Fibroblast of skin of right quadriceps (primary cell): ENCODE measurements around the gene TSSK6.

ENCODE experiments used
- DNase-seq: peaks from one replicate; pipeline ENCODE4 v3.0.0-alpha.2; 2013

Gene TSSK6

DNA sequence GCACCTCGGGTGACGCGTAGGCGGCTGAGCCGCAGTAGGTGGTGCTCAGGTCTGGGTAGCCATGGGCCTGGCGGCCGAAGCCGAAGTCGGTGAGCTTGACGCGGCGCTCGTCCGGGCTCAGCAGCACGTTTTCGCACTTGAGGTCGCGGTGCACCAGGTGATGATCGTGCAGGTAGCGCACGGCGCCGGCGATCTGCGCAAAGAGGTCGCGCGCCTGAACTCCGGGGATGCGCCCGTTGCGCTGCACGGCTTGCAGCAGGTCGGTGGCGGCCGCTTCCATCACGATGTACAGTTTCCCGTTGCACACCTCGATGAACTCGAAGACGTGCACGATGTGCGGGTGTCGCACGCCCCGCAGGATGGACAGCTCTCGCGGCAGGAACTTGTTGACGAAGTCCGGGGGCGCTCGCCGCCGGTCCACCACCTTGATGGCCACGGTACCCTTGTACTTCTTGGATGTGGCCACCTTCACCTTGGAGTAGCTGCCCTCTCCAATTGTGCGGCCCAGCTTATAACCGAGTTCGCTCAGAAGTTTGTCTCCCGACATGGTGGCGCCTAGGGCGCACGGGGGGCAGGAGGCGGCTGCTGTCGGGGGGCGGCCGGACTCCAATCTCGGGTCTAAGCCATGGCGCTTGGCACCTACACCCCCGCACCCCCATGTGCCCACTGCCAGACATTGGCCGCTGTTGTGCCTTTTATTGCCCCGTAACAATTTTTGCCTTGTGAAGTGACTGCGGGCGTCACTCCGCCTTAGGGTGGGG is at the start of gene TSSK6:
TSS of gene TSSK6 (minus strand) at position 668 of the 761 bp plus-strand sequence. CDS start at position 547, 121 bp downstream.
- DNase-seq = no peak

DNA sequence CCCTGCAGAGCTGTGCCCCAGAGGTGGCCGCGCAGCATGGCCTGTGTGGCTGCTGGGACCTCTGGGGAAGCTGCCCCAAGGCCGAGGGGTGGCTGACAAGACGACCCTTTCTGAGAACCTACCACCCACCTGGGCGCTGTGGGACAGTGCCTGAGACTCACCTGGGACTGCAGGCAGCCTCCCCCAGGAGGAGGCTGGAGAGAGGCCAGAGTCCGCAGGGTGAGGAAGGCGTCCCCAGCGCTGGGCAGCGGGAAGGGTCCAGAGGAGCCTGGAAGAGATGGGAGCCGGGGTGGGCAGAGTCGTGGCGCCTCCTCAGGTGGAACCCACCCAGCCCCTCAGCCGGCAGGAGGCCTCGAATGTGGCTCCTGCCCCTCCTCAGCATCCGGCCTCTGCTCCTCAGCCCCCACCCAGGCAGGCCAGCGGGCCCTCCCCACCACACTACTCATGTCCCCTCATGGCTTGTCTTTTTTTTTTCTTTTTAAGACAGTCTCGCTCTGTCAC is 48.0 kb upstream of the TSSK6 start:
- no peak for DNase-seq

DNA sequence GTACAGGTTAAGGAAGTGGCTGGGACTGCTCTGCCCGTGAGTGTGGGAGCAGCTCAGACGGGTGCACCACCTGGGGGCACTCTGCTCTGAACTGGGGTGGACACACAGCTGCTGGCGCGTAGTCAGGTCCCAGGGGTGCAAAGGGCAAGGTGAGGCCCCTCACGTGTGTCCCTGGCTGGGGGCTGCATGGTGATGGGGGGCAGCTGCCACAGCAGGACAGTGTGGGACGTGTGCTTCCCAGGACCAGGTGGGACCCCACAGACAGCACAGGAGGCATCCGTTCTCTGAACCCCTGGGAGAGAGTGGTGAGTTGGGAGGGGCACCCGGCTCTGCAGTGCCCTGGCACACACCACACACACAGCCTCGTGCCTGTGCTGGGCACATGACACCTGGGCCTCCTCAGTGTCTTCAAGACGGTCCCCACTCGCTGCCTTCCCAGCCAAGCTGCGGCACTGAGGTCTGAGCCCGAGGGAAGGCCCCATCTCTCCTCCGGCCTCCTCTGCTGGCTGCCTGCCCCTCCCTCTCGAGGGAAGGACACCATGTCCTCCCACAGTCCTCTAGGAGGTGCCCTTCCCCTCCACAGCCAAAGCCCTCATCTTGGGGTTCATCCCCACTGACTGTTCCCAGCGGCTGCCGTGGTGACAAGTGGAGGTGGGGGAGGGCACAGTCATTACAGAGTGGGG is 47.5 kb upstream of the TSSK6 start:
- no peak for DNase-seq

DNA sequence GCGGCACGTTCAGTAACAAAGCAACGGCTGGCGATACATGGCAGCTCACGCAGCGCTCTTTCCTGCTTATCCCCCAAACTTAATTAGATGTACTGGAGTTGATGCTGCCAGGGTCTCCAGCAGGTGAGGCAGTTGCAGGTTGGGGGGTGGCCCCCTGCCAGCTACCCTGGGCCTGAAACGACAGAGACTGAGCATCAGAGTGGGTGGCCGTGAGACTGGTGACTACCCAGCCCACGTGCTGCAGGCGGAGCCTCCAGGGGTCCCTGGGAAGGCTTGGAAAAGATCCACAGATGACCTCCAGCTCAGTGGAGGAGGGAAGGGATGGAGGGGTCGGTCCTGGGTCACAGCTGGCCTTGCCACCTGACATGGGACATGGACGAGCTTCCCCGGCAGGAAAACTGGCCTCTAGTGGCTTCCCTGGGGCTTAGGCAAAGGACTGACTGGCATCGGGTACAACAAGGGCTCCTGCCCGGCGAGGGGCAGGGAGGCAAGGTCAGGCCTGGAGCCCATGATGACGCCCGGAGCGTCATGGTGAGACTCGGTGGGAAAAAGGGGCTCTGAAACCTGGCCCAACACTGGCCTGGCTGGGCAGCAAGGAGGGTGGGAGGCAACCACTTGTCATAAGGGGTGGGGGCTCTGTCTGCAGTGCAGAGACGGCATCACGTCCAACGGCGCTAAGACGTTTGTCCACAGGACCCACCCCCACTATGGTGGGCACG is 46.8 kb upstream of the TSSK6 start:
- DNase-seq = no peak

DNA sequence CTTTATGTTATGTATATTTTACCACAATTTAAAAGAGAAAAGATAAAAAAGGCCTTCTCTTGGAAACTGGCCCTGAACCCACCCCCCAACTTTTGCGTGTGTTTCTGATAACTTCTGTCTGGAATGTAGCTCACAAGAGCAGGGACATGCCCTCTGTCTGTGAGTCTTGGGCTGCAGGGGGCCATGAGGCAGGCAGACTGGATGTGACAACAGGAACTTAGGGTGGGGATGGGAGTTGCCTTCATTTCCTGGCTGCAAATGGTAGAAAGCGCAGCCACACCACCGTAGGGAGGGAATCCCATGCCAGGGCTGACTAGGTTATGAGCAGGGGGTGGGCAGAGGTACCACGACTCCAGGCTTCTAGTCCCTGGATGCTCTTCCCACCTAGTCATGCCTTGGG is 44.6 kb upstream of the TSSK6 start:
- DNase-seq = no peak

DNA sequence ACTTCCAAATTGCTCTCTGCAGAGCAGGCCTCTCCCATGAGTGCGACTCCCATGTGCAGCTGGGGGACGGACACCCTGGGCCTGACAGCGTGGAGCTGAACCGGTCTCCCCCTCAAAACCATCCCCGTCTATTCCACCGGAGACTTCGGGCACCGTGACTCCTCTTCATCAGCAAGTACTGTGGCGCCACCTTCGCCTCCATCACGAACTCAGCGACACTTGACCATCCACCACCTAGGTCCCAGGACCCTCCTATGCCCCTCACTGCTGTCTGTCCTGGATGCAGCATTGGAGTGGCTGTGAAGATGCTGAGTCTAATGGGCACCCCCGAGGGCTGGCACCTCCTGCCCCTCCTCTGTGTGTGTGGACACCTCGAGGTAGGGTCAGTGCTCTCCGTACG is 43.3 kb upstream of the TSSK6 start:
- DNase-seq = no peak

DNA sequence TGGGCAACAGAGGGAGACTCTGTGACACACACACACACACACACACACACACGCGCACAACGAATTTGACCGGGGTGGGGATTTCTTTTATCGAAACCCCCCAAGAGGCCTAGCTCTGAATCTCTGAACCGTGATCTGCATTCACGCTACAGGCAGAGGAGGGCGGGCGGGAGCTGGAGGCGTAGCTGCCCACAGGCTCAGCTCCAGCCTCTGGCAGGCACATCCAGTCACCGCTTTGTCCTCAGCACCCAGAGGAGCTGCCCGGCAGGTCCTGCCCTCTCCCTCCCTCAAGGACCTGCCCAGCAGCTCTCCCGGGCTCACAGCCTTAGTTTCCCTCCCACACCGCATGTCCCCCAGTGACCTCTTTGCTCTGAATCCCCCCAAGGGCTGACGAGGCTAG is 42.7 kb upstream of the TSSK6 start:
- no peak for DNase-seq

DNA sequence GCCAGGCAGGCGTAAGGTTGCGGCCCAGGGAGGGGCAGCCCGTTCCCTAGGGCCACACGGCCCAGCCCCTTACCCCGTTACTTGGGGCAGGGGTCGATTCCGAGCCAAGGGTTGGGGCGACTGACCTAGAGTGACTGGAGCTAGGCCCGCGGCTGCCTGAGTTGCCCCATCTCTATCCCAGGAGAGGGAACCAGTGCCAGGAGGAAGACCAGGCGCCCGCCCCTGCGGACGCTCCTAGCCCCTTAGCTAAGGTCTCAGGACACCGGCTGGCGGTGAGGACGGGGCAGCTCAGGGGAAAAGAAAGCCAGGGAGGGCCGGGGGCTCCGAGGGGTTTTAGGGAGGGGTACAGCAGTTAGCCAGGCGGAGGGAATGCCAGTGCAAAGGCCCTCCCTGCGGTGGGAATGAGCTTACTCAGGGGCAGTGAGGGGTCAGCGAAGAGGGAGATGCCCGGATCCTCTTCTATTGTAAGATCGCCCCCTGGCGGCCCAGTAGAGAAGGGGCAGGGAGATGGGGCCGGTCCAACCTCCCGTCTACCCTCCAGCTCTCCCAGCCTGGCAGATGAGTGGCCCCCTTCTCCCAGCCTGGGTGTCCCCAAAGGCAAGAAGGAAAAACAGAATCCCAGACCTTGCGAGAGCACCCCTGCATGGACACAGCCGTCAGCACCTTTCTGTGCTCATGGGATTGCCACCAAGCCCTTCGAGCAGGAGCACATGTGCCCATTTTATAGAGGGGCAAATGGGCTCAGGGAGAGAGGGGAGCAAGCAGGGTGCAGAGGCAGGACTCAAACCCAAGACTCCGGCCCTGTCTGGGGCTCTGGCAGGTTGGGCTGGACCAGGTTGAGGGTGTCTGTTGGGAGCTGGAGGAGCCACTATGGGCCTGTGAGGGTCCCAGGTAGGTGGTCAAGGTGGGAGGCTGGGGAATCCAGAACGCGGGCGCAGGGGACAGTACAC is 39.0 kb upstream of the TSSK6 start:
- DNase-seq = peak; percentile 42

DNA sequence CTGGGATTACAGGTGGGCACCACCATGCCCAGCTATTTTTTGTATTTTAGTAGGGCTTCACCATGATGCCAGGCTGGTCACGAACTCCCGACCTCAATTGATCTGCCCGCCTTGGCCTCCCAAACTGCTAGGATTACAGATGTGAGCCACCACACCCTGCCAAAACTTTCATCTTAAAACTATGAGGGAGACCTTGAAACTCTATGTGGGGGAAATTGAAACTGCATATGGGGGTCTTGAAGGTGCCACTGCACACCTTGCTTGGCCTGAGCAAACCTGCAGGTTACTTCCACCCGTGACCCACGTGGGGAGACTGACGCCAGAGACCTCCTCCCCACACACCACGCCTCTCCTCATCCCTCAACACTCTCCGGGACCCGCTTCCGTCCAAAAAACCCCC is 38.3 kb upstream of the TSSK6 start:
- no peak for DNase-seq

DNA sequence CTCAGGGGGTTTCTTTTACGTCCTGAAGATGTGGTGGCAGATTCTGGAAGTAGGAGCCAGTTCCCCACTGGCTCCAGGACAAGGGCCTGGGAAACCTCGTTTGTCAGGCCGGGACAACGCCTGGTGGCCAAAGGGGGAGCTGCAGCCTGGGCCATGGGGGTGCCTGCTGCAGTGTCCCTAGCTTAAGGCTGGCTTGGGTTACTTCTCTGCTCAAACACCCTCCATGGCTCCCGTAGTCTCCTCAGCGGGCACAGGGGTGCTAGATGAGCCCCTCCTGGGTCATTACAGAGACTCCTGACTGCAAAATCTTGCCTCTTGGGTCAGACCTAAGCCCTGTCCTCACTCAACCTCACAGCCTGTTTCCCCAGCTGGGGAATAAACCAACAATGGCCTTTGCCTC is 37.5 kb upstream of the TSSK6 start:
- DNase-seq = no peak

DNA sequence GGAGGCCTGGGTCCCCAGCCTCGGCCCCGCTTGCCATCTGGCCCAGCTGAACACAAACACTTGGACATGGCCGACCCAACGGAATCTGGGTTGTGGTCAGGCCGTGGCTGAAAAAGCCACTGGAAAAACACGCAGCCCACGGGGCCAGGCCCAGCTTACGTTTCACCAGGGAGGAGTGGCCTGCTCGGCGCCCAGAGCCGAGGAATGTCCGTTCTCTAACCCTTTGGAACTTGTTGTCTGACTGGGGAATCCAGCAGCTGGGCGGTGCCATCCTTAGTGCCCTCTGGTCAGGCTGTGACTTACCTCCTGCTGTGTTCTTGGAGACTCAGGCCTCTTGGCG is 36.5 kb upstream of the TSSK6 start:
- no peak for DNase-seq

DNA sequence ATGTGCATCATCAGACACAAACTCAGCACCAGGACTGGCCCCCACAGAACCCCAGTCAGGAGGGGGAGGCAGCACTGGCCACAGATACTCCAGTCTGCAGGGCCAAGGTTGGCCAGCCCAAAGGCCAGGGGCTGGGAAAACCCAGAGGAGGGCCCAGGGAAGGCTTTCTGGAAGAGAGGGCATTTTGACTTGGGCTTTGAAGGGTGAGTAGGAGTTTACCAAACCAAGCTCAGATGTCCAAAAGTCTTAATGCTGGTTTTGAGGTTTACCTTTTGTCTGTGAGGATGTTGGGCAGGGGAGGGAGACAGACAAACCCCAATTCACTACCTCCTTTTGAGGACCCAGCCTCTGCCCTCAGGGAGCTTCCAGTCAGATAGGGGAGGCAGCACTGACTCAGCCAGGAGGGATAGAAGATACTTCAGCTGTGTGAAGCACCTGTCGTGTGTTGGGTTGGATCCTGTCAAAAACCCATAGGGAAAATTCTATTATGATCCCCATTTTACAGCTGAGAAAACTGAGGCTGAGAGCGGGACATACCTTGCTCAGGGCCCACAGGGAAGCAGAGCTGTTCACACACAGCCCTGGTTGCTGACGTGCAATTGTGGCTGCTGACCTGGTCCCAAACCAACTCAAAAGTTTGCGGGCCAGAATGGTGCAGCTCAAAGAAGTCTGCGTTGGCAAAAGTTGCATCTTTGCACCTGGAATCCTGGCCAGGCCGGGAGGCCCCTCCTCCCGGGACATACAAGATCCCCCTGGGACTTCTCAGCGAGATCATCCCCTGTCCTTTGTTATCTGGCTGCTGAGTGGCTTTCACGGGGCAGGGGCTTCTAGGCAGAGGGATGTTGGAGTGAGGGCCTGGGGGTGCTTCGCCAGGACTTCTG is 35.9 kb upstream of the TSSK6 start:
- DNase-seq = no peak

DNA sequence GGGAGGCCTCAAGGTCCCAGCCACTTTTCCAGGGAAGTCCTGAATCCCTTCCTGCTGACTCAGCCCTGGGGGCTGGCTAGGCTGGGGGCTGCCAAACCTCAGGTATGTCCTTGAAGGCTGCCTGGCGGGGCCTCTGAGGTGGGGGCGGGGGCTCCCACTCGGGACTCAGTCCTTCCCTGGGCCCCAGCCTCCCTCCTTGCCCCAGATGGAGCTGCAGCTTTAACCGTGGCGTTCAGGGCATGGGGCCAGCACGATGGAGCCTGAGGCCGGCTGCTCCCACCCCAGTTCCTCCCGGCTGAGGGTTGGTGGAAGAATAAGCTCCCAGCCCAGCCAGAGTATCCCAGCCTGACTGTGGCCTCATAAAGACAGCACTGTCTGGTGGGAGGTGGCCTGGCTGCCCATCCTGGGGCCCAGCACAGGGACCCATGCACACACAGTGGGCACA is 35.2 kb upstream of the TSSK6 start:
- peak; percentile 83 for DNase-seq

DNA sequence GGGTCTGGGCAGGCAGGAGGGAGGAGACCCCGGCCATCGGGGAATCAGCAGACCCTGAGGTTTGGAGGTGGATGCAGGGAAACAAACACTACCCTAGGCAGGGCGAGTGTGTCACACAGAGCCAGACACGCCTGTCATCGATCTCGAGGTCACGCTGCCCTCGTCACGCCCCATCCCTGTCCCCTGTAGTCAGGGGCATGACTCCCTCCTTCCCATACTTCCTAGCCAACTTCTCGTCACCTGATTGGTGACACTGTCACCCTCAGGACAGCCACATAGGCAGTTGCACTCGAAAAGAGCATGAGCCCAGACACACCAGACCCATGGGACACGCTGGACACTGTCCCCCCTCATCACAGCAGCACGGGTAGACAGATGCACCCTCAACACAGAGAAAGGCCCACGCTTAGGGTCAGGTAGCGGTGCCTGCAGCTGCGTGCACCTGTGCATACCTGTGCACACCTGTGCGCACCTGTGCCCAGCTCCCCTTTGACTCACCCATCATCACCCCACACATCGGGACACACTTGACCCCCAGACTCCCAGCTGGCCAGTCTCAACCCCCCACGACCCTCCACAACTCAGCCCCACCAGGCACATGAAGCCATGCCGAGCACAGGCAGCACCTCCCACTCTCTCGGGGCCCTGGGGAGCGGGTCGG is 34.6 kb upstream of the TSSK6 start:
- no peak for DNase-seq

DNA sequence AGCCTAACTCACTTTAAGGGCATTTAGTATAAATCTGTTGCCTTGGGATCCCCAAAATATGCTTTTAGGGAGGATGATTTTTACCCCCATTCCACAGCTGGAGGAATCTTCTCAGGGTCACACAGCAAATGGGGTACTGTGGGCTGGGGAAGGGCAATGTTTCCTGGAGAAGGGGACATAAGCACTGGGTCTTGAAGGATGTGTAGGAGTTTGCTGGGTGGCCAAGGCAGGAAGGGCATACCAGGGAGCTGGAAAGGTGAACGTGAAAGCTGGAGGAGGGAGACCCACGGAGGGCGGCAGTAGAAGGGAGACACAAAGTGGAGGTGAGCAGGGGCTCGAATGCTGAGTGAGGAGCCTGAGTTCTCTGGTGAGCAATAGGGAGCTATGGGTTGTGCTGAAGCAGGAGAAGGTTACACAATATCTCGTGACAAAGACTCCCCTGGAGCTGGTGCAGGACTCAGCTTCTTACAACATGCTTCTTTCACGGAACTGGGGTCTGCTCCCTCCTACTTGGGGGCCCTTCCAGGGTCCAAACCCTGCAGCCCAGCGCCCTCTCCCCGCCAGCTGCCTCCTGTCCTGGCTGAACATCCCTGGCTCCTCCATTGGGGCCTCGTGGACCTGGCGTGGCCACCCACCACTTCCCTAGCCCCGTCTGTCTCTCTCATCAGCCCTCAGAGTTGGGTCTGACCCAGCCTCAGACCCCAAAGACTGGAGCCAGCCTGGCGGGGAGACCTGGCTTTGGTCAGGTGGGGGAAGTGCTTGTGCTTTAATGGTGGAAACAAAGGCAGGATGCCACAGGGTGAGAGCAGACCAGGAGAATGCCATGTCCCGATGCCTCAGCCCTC is 33.8 kb upstream of the TSSK6 start:
- no peak for DNase-seq

DNA sequence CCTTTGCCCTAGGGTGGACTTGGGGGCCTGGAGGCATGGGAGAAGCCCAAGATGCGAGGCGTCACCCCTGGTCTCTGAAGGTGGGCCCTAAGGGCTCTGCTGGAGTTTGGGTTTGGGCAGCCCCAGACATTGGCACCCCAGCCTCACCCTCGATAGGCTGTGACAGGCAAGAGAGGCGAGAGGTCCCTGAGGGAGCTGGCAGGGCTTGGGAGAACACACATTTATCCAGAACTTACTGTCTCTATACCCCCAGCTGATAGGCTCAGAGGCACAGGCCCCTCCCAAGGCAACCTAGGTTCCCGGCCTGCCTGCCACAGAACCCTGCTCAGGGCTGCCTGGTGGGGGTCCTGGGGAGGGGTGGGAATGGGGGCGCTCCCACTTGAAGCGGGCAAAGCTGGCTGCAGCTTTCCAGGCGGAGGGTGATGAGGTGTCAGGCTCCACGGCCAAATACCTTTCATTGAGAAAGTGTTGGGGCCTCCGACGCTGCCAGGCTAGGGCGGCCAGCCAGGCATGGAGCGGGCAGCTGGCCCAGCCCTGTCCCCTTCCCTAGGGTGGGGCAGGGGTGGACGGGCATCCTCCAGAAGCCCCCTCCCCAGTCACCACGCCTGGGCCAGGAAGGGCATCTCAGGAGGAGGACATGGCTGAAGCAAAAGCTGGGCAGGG is 32.5 kb upstream of the TSSK6 start:
- no peak for DNase-seq

DNA sequence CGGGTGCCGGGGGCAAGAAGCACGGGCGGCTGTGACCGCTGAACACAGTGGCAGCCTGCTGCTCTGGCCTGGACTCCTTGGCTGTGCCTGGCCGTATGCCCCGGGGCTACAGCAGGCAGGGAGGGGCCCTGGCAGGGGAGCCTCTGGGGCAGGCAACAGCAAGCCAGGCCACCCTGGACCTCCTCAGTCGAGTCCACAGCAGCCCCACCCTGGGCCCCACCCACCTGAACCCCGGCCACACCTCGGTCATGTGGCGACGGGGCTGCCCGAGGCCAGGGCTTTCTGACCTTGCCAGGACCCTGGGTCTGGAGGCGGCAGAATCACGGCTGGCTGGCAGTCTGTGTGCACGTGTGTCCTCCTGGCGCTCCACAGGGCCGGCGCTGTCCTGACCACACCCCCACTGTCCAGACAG is 31.4 kb upstream of the TSSK6 start:
- no peak for DNase-seq

DNA sequence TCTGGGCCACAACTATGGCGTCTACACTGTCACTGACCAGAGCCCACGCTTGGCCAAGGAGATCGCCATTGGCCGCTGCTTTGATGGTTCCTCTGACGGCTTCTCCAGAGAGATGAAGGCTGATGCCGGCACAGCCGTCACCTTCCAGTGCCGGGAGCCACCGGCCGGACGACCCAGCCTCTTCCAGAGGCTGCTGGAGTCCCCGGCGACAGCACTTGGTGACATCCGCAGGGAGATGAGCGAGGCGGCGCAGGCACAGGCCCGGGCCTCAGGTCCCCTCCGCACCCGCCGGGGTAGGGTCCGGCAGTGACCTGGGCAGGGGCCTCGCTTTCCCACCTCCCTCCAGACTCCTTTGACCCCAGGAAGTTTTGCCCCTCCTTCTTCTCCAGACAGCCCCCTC is 30.4 kb upstream of the TSSK6 start:
- no peak for DNase-seq

DNA sequence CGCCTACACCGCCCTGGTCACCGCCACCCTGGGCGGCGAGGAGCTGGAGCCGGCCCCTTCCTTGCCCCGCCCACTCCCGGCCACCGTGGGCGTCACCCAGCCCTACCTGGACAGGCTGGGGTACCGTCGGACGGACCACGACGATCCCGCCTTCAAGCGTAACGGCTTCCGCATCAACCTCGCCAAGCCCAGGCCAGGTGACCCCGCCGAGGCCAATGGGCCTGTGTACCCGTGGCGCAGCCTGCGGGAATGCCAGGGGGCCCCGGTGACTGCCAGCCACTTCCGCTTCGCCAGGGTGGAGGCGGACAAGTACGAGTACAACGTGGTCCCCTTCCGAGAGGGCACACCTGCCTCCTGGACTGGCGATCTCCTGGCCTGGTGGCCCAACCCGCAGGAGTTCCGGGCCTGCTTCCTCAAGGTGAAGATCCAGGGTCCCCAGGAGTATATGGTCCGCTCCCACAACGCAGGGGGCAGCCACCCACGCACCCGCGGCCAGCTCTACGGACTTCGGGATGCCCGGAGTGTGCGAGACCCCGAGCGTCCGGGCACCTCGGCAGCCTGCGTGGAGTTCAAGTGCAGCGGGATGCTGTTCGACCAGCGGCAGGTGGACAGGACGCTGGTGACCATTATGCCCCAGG is 29.7 kb upstream of the TSSK6 start:
- DNase-seq = no peak
